ENCODE results near the gene TIMP3. TPM values are rescaled to one million over a fixed set of nuclear protein-coding genes. Genes with fewer than 3 reads are reported as not detected.
A peak's percentile ranks its signal among the peaks of the same experiment; 100 is the strongest.
"Not testable (repeated sequence)": the region's sequence is repeated elsewhere in the genome, so short reads cannot be mapped to it uniquely, and the experiment has no call there.

TIMP3 gene
- total and polyA plus RNA-seq, 2 donors (not counting 1 experiment from before 2014, with no cell fraction given): 242 to 375 TPM

DNA sequence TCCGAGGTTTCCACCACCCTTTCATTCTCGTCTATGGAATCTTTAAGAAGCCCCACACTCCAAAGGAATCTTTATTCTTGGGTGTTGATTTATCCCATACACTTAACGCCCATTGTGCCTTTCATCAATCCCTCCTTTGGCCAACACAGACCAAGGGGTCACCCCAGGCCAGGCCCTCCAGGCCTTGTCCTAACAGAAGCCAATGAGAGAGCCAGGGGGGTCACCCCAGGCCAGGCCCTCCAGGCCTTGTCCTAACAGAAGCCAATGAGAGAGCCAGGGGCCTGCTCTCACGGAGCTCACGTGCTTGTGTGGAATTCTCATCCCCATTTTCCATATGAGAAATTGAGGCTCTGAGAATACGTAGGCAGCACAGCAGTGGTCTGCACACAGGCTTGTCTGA, 47.9 kb upstream of the TIMP3 start:
- Histone ChIP-seq H3K4me1 (ENCODE audit: control insufficient read depth, extremely low read depth, insufficient read depth, low read length) (peaks cover 3% of the 10 kb centered on the region), H3K36me3 (ENCODE audit: control insufficient read depth, insufficient read depth, low read length) (no peaks in the 10 kb centered on the region), H3K9ac (ENCODE audit: insufficient read depth, low read length) (no peak overlapping the region), H2AFZ (ENCODE audit: low read length) (no peak overlapping the region), H3K27me3 (ENCODE audit: control insufficient read depth, insufficient read depth, low read length) (no peaks in the 10 kb centered on the region), H3K4me3 (replicated peaks in 1 of 4; ENCODE audit: control extremely low read depth in 1 of 4, insufficient read depth in 1 of 4, low read depth in 3 of 4, low read length in 4 of 4) (no peak overlapping the region), H3K4me2 (ENCODE audit: extremely low read depth, insufficient read depth, low read length) (no peak overlapping the region), H3K9me3 (ENCODE audit: control insufficient read depth, insufficient read depth, low read depth, low read length) (no peaks in the 10 kb centered on the region), H4K20me1 (ENCODE audit: control insufficient read depth, extremely low read depth, insufficient read depth, low read length) (no peaks in the 10 kb centered on the region), H3K79me2 (ENCODE audit: control insufficient read depth, insufficient read depth, low read length) (no peaks in the 10 kb centered on the region), H3K27ac (ENCODE audit: insufficient read depth, low read length) (no peak overlapping the region)
- TF ChIP-seq, protein P1, sequence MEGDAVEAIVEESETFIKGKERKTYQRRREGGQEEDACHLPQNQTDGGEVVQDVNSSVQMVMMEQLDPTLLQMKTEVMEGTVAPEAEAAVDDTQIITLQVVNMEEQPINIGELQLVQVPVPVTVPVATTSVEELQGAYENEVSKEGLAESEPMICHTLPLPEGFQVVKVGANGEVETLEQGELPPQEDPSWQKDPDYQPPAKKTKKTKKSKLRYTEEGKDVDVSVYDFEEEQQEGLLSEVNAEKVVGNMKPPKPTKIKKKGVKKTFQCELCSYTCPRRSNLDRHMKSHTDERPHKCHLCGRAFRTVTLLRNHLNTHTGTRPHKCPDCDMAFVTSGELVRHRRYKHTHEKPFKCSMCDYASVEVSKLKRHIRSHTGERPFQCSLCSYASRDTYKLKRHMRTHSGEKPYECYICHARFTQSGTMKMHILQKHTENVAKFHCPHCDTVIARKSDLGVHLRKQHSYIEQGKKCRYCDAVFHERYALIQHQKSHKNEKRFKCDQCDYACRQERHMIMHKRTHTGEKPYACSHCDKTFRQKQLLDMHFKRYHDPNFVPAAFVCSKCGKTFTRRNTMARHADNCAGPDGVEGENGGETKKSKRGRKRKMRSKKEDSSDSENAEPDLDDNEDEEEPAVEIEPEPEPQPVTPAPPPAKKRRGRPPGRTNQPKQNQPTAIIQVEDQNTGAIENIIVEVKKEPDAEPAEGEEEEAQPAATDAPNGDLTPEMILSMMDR (conservative IDR thresholded peaks at IDR 0.05 in 1 of 2, IDR thresholded peaks at IDR 0.05 in 1 of 2; ENCODE audit: low read depth in 1 of 2, low read length in 2 of 2): no peak
- no peak for TF ChIP-seq EZH2 (IDR thresholded peaks at IDR 0.05; ENCODE audit: low read length, missing control alignments)
- DNase-seq (ENCODE audit: low read depth in 2 of 2): no peak

DNA sequence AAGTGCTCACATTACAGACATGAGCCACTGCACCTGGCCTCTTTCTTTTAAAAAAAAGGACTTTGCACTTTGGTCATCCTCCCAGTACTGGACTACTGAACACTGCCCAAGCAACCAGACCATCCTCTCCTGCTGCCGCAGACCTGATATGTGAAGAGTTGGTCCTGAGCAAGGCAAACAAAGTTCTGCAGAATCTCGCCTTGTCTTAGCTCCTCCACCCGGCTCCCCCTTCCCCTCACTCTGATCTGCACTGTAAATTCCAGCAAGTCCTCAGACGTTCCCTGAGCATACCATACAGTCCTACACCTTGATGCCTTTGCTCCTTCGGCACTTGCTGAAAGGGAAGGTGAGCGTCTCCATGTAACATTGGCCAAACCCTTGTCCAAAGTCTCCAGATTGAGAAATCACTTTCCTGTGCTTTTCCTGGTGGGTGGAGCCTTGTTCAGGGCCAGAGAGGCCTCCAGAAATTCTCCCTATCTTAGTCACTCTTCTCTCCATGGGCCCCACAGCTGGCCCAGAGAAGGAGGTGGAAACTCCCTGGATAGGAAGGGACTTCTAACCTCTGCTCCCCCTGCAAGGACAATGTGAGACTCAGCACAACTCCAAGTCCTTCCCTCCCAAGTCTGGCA, 47.0 kb upstream of the TIMP3 start:
- peak; percentile 50 to 51 for DNase-seq (ENCODE audit: low read depth in 2 of 2)
- Histone ChIP-seq H3K36me3 (ENCODE audit: control insufficient read depth, insufficient read depth, low read length) (no peaks in the 10 kb centered on the region), H4K20me1 (ENCODE audit: control insufficient read depth, extremely low read depth, insufficient read depth, low read length) (no peaks in the 10 kb centered on the region), H3K4me3 (replicated peaks in 1 of 4; ENCODE audit: control extremely low read depth in 1 of 4, insufficient read depth in 1 of 4, low read depth in 3 of 4, low read length in 4 of 4) (no peak overlapping the region), H3K9ac (ENCODE audit: insufficient read depth, low read length) (no peak overlapping the region), H3K9me3 (ENCODE audit: control insufficient read depth, insufficient read depth, low read depth, low read length) (no peaks in the 10 kb centered on the region), H3K79me2 (ENCODE audit: control insufficient read depth, insufficient read depth, low read length) (no peaks in the 10 kb centered on the region), H3K4me2 (ENCODE audit: extremely low read depth, insufficient read depth, low read length) (no peak overlapping the region), H3K4me1 (ENCODE audit: control insufficient read depth, extremely low read depth, insufficient read depth, low read length) (peaks cover 3% of the 10 kb centered on the region), H3K27me3 (ENCODE audit: control insufficient read depth, insufficient read depth, low read length) (no peaks in the 10 kb centered on the region), H3K27ac (ENCODE audit: insufficient read depth, low read length) (no peak overlapping the region), H2AFZ (ENCODE audit: low read length) (no peak overlapping the region)
- TF ChIP-seq, protein P1 (conservative IDR thresholded peaks at IDR 0.05 in 1 of 2, IDR thresholded peaks at IDR 0.05 in 1 of 2; ENCODE audit: low read depth in 1 of 2, low read length in 2 of 2): no peak
- no peak for TF ChIP-seq EZH2 (IDR thresholded peaks at IDR 0.05; ENCODE audit: low read length, missing control alignments)

DNA sequence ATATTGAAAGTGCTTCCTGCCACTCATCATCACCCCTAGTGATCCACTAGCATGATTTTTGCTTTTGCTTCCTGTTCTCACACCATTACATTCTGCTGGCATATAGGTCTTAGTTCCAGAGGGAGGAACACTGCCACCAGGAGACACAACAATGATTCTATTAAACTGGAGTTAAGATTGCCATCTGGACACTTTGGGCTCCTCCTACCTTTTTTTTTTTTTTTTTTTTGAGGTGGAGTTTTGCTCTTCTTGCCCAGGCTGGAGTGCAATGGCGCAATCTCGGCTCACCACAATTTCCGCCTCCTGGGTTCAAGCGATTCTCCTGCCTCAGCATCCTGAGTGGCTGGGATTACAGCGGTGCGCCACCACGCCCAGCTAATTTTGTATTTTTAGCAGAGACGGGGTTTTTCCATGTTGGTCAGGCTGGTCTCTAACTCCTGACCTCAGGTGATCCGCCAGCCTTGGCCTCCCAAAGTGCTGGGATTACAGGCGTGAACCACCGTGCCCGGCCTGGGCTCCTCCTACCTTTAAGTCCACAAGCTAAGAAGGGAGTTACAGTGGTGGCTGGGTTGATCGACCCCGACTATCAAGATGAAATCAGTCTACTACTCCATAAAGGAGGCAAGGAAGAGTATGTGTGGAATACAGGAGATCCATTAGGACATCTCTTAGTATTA, 44.3 kb upstream of the TIMP3 start:
- not testable (repeated sequence) for H4K20me1 ChIP-seq (ENCODE audit: control insufficient read depth, extremely low read depth, insufficient read depth, low read length); H3K9ac ChIP-seq (ENCODE audit: insufficient read depth, low read length); H2AFZ ChIP-seq (ENCODE audit: low read length); H3K4me1 ChIP-seq (ENCODE audit: control insufficient read depth, extremely low read depth, insufficient read depth, low read length); H3K36me3 ChIP-seq (ENCODE audit: control insufficient read depth, insufficient read depth, low read length); DNase-seq (ENCODE audit: low read depth in 2 of 2); H3K4me3 ChIP-seq (replicated peaks in 1 of 4; ENCODE audit: control extremely low read depth in 1 of 4, insufficient read depth in 1 of 4, low read depth in 3 of 4, low read length in 4 of 4); H3K79me2 ChIP-seq (ENCODE audit: control insufficient read depth, insufficient read depth, low read length); H3K9me3 ChIP-seq (ENCODE audit: control insufficient read depth, insufficient read depth, low read depth, low read length); H3K27ac ChIP-seq (ENCODE audit: insufficient read depth, low read length); H3K27me3 ChIP-seq (ENCODE audit: control insufficient read depth, insufficient read depth, low read length); H3K4me2 ChIP-seq (ENCODE audit: extremely low read depth, insufficient read depth, low read length)
